ENCODE data around the gene DEAF1.
"Not testable (repeated sequence)": the region's sequence is repeated elsewhere in the genome, so short reads cannot be mapped to it uniquely, and the experiment has no call there.

DNA sequence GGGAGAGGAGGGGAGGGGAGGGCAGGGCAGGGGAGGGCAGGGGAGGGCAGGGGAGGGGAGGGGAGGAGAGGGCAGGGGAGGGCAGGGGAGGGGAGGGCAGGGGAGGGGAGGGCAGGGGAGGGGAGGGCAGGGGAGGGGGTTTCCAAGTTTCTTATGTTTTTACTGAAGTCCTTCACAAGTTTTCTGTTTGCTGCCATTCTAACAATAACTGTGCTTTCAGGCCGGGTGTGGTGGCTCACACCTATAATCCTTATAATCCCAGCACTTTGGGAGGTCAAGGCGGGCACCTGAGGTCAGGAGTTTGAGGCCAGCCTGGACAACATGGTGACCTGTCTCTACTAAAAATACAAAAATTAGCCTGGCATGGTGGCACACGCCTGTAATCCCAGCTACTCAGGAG lies 4.8 kb downstream of the DEAF1 start:
- TF ChIP-seq, protein P1, sequence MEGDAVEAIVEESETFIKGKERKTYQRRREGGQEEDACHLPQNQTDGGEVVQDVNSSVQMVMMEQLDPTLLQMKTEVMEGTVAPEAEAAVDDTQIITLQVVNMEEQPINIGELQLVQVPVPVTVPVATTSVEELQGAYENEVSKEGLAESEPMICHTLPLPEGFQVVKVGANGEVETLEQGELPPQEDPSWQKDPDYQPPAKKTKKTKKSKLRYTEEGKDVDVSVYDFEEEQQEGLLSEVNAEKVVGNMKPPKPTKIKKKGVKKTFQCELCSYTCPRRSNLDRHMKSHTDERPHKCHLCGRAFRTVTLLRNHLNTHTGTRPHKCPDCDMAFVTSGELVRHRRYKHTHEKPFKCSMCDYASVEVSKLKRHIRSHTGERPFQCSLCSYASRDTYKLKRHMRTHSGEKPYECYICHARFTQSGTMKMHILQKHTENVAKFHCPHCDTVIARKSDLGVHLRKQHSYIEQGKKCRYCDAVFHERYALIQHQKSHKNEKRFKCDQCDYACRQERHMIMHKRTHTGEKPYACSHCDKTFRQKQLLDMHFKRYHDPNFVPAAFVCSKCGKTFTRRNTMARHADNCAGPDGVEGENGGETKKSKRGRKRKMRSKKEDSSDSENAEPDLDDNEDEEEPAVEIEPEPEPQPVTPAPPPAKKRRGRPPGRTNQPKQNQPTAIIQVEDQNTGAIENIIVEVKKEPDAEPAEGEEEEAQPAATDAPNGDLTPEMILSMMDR (conservative IDR thresholded peaks at IDR 0.05; ENCODE audit: low read depth, low read length): not testable (repeated sequence)
- not testable (repeated sequence) for TF ChIP-seq EZH2 (IDR thresholded peaks at IDR 0.05; ENCODE audit: low read length, unreplicated experiment)

Measured in PC-3 (cell line).